NCI-H2107 treated with DMSO at 0.1 percent for 48 hours (cell line): ENCODE measurements around the gene ALKBH1.
"Not testable (repeated sequence)": the region's sequence is repeated elsewhere in the genome, so short reads cannot be mapped to it uniquely, and the experiment has no call there.

Experiments used
- DNase-seq: peaks from one replicate; lab custom pipeline; 2025; ENCODE audit not compliant: unreplicated experiment; lab: John Stamatoyannopoulos, UW

ALKBH1 gene, protein sequence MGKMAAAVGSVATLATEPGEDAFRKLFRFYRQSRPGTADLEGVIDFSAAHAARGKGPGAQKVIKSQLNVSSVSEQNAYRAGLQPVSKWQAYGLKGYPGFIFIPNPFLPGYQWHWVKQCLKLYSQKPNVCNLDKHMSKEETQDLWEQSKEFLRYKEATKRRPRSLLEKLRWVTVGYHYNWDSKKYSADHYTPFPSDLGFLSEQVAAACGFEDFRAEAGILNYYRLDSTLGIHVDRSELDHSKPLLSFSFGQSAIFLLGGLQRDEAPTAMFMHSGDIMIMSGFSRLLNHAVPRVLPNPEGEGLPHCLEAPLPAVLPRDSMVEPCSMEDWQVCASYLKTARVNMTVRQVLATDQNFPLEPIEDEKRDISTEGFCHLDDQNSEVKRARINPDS

DNA sequence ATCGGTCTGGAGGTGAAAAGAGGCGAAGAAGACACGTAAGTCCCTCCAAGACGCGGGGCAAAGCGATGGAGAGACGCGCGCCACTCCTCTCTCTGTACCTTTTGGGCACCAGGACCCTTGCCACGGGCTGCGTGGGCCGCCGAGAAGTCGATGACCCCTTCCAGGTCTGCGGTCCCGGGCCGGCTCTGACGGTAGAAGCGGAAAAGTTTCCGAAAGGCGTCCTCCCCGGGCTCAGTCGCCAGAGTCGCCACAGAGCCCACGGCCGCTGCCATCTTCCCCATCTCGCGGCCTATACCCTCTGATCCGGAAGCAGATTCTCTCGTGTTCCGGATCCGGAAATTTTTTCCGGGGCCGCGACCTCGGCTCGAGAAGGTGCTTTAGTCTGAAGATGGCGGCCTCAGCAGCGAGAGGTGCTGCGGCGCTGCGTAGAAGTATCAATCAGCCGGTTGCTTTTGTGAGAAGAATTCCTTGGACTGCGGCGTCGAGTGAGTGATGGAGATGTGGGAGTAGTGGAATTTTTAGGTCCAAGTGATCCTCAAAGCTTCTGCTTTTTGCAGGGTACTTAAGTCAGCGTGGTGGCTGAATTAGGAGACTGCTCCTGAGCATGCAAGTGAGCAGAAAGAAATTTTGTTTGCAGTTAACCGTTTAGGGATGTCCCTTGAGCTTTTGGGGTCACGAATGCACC lies at the start of gene ALKBH1, which contains the start of gene SLIRP:
TSS of gene ALKBH1 (minus strand) at position 300 of the 685 bp plus-strand sequence. CDS start at position 281, 19 bp downstream.
TSS of gene SLIRP (plus strand) at position 380 of the 685 bp plus-strand sequence. CDS start at position 389, 9 bp downstream.
- peak; percentile 96 for DNase-seq

DNA sequence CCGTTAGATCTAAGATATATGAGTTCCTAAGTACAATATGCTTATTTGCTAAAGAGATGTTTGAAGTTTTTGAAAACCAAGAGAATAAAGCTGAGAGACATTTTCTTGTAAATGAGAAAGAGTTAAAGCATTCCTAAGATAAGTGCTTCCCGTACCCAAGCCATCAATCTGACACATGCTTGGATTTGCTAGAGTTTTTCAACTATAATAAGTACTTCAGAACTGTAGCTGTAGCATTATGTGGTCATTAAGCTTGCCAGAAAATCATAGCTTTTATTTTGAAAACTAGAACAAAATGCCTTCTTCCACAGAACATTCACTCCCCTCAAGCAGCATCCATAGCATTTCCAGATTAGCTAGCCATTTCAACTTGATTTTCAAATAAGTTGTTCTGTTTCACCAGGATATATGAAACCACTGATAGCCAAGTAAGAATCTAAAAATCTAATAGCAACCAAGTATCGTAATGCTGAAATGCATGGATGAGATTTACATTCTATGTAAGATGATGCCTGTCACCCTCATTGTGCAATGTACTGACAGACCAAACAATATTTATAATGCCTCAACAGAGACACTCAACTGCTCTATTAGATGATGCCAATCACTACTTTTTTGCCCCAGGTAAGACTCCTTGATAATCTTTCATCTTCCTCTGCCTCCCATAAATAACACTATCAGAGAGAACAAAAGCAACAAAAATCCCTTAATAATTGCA lies 45.1 kb upstream of the ALKBH1 start:
- no peak for DNase-seq

DNA sequence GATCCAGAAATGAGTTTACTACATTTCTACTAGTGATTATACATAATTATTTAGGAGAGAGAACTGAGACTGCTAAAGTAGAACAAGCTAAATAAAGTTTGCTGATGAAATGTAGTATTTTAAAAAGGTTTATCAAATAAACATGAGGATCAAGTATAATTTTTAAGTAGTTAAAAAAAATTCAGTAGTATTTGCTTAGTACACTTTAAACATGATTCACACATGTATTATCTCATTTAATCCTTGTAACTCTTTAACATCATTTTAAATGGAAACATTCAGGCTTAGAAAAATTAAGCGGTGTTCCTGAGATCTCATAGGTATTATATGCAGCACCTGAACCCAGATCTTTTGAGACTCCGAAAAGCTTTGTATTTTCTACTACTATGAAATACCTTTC lies 44.4 kb upstream of the ALKBH1 start:
- no peak for DNase-seq

DNA sequence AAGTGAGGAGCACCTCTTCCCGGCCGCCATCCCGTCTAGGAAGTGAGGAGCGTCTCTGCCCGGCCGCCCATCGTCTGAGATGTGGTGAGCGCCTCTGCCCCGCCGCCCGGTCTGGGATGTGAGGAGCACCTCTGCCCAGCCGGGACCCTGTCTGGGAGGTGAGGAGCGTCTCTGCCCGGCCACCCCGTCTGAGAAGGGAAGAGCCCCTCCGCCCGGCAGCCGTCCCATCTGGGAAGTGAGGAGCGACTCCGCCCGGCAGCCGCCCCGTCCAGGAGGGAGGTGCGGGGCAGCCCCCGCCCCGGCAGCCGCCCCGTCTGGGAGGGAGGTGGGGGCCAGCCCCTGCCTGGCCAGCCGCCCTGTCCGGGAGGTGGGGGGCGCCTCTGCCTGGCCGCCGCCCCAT lies 39.6 kb upstream of the ALKBH1 start:
- not testable (repeated sequence) for DNase-seq

DNA sequence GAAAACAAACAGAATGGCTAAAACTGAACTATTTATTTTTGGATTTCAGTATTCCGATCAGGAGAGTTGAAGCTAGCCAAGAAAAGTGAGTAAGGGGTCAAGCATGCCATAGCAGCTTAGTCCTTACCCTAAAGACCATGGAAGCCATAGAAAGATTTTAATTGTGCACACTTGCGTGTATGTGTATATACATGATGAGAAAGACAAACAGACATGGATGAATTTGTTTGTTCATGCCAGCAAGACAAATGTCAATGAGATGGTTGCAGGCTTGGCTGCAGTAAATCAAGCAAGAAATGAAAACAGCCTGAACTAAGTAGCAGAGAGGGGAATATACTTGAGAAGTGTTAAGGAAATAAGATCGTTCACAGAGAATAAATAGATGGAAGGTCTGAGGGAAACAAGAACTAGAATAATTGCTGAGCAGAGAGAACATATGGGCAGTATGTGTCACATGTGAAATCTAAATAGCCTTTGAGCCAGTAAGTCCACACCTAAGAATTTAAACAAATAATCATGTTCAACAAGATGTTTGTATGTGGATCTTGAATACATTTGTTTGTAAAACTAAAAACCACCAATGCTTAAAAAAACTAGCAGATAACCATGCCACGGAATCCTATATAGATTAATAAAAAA lies 38.4 kb upstream of the ALKBH1 start:
- no peak for DNase-seq

DNA sequence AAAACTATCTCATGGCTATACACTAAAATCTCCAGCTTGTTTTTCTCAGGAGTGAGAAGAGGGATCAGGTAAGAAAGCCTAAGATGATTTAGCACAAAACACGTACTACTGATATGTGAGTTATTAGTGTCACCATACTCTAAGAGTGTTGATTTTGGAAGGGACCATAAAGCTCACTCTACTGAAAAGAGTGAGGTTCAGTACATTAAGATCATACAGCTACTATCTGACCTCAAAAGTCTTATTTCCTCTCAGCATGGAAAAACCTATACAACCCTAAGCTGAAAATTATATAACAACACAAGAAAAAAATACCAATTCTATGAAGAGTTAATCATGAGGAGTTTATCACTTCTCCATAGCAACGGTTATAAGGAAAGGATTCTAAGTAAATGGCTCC lies 33.6 kb upstream of the ALKBH1 start:
- no peak for DNase-seq

DNA sequence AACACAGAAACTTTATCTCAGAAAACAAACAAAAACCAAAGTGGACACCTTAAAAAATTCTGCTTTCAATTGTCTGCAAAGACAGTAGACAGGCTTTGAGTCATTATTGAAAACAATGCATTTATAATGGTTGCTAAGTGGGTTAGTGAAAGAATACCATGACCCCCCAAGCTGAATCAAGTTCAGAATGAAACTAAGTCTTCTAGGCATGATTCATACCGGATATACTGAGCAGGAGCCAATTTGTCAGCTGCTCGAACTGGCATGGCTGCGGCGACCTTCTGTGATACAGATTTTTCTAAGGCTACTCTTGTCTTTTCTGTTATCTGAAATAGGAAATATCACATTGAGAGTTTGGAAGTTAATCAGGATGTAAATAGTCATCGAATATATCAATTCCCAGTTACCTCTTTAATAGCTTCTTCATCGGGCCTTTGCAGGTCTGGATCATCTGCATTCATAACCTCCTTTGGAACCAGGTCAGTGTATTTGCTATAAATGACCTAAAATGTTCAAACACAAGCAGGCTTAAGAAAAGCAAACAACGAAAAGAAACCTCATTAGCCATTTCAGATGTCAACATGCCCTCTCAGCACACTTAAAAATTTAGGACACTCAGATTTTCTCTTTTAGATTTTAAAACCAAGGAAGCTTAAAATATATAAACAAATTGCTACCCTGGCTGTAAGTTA lies 30.9 kb upstream of the ALKBH1 start:
- DNase-seq, result no peak

DNA sequence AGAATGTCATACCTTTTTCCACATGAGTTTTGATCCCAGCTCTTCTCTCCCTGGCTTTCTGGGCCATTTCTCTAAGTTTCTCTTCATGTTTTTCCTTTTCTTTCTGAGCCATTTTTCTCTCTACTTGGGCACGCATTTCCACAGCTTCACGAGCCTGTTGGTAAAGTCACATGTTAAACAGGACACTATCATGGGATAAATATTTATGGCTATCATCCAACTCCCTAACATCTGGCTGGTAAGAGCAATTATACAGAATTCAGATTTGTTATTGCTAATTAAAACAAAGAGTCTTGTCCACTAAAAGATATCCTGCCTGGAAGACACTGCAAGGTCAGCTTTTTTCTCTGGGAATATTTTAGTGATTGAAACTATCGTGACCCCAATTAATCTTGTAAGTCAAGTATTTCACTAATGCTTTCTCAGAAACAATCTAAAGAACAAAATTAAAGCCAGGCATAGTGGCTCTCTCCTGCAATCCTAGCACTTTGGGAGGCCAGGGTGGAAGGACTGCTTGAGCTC lies 23.2 kb upstream of the ALKBH1 start:
- no peak for DNase-seq

DNA sequence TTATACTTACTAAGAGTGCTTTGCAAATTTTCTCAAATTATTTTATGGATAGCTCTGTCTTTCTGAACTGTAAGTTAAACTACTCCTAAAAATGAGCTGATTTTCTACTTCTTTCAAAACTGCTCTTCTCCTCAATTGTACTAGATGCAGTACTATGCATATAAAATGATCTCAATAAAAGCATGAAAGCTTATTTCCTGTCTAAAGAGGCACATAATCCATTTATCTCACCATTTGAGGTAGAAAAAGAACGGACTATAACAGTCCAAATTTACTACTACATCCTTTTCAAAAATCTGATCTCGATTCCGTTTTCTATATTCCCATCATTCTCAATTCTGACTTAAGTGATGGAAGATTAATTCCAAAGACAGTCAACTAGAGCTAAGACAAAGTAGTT lies 14.5 kb upstream of the ALKBH1 start:
- DNase-seq, result no peak

DNA sequence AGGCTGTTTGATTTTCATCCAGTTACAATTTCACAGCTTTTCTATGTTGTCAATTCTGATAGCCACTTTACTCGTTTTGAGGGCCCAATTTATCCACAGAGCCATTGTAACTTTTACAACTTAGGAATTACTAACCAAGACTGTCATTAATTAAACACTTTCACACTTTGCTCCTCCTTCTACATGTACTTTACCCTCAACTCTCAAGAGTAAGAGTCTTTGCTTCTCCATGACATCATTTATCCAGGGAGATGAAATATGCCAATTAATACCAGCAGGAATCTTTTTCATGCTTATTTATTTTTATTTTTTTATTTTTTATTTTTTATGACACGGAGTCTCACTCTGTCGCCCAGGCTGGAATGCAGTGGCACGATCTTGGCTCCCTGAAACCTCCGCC lies 13.6 kb upstream of the ALKBH1 start:
- DNase-seq, result no peak

DNA sequence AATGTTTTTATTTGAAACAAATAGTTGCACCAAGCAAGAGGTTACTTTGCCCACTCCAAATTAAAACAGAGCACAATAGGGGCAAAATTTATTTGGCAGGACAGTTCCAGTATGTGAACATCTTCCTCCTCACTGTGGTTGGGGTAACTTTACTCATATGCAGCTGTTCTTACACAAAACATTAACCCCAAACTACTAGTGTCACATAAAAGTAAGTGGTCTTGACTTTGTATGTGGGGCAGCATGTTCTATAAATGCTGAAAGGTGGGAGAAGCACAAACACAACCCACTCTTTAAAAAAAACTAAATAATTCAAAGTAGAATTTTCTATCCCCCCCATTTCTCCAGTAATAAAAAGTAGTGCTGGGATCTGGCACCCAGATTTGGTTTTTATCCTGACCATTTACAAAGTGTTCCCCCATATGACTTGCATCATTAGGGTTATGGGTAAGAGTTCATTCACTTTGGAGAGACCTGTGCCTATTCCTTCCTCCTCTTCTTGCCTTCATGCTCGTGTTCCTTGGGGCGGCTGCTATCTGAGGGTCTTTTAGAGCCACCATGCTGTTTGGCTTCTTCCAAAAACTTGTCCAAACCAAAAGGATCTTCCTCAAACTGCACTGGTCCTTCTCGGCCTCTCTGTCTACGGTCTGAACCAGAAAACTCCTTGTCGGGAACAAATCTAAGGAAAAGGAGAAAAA lies 9.9 kb upstream of the ALKBH1 start:
- DNase-seq, result no peak

DNA sequence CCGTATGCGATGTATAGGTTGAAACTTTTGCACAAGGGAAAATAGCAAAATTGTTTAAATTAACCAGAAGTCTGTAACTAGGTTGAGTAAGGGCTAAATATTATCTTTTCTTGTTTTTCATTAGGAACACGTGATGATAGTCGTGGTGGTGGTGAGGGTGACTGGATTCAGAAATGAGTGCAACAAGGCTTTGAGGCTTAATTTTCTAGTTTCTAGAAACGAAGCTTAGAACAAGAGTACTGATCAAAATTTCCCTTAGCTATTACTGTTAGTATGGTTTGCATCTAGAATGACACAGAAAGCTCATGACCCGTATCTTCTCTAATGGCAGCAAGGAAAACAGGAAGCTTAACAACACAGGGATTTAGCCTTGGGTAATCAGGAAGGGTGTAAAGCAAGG lies 7.1 kb upstream of the ALKBH1 start:
- DNase-seq, result no peak

DNA sequence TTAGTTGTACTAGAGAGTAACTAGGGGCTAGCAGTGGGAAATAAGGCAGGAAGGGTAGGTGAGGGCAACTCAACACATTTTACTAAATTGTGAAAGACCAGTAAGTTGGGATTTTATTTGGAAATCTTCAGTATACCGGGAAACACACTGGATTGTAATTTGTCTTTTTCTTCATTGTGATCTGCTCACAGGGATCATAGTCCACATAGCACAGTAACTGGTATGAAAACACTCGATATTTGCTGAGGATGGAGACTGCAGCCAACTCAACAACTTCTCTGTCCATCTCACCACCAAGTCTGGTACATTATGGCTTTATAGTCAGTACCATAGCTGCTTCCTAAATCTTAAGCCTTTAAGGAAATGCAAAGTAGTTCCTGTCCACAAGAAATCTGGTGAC lies 2.5 kb upstream of the ALKBH1 start:
- no peak for DNase-seq

DNA sequence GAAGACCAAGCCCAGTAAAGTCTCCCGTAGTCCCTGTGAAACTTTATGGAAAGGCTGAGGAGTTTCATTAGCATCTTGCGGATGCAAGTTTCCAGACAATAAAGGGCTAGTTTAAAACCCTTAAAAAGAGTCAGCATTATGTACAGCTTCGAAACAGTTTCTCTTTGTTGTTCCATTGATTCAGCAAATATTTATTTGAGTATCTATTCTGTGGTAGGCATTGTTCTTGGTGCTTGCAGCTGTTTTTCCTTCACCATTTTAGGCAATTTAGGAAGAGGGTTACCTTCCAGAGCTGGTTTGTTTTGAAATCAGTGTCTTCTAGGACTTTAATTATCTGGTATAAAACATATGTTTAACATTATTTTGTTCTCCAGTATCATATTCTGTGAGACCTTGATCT lies 1.6 kb upstream of the ALKBH1 start:
- DNase-seq, result no peak

DNA sequence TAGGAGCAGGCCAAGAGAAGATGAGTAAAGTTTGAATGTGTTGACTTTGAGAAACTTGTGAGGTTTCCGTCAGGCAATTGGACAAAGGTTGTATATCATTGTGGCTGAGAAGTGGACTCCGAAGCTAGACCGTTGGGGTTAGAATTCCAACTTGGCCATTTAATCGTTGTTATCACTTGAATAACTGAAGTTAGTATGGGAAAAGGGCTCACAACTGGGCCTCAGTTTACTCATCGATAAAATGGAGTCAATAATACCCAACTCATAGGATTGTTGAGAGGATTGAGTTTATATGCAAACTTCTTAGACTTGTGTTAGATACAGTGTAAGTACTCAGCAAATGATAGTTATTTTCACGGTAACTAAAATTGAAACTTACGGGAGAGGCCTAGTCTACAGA lies 926 bp upstream of the ALKBH1 start:
- no peak for DNase-seq

DNA sequence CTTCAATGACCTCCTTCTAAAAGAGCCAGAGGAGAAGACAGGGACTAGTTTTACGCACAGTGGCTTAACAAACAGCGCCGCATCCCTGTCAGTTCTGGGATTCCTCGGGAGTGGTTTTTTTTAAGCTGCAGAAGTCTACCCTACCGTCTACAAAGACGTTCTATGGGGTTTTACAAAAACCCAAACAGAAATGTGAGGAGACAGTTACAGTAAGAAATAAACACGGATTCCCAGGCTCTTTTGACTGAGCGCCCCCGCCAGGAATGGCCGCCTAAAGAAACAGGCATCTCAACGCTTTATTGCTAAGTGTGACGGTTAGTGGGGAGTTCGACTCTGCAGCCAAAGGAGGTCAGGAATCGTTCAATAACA lies 484 bp downstream of the ALKBH1 start:
- DNase-seq, result peak; percentile 82

DNA sequence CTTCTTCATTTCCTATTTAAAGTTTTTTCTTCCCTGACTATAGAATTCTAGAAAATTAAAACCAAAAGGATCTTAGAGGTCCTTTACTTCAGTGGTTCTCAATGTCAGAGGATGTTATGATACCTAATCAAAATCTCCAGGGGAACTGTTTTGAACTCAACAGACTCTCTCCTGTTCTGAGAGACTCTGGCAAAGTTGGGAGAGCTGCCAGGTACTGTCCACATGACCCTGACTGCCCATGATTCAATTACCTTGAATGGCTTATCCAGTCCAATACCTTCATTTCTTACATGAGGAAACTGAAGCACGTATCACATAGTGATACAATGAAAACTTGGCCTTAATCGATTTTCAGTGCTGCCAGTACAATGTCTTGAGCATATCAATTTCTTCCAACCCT lies 16.6 kb downstream of the ALKBH1 start:
- no peak for DNase-seq

DNA sequence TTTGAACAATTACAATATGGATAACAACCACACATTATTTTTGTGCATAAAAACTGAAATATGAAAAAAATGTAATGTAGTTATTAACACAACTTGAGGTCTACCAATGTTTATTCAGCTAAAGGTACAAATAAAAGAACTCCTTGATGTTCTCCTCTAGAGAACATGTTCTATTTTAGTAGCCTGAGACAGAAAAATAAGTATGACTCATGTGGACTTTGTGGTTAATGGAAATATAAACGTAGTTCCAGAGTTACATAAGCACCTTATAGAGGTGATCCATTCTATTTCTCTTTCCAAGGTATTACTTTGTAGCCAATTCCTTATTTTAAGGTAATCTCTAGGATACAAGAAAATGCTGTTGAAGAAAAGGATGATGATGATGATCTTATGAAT lies 25.7 kb downstream of the ALKBH1 start:
- no peak for DNase-seq

DNA sequence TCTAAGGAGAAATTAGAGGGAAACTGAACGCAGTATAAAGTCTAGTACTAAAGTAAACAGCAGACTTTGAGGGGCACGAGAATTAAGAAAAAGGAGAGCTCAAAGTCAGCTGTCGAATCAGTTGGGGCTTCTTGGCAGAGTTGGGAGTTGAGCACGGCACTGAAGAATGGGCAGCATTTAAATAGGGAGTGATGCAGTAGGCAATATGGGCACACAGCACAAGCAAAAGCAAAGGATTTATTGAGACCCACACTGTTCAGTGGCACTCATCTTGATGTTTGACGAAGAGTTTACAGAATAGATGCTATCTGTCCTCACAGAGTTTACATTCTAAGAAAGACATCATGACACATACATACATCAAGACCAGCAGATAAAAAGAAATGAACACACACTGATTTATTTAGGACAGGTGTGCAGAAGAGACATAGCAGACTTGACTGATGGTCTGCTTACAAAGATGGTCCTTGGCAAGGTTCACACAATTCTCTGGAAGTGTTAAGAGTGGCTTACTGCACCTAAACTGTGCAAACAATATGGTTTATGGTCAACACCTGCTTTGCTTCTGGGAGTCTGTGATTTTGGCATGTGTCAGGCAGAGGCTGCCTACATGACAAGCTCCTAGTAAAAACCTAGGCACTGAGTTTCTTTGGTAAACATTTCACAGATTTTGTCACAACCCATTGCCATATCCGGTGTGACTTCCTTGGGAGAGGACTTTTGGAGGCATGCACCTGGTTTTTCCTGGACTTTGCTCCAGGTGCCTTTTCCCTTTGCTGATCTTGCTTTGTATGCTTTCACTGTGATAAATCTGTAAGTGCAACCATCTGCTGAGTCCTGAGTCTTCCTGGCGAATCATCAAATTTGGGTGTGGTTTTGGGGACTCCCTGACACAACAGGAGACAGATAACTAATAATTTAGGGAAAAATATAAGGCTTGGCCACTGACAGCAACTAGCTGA lies 26.3 kb downstream of the ALKBH1 start:
- no peak for DNase-seq
